Astrocyte (in vitro differentiated cells and primary cell): ENCODE results near the gene RBM38.

Experiments used
- CTCF ChIP-seq: IDR thresholded peaks from 2 replicates; pipeline ENCODE4 v1.5.1; 2011; ENCODE audit warnings: low read depth, mild to moderate bottlenecking, inconsistent platforms, low read length, moderate library complexity; ENCODE audit not compliant: insufficient read depth
- EZH2 ChIP-seq: IDR thresholded peaks from 2 replicates; pipeline ENCODE4 v1.6.1; 2012; ENCODE audit warnings: mild to moderate bottlenecking, low read length, inconsistent platforms; ENCODE audit not compliant: insufficient read depth

DNA sequence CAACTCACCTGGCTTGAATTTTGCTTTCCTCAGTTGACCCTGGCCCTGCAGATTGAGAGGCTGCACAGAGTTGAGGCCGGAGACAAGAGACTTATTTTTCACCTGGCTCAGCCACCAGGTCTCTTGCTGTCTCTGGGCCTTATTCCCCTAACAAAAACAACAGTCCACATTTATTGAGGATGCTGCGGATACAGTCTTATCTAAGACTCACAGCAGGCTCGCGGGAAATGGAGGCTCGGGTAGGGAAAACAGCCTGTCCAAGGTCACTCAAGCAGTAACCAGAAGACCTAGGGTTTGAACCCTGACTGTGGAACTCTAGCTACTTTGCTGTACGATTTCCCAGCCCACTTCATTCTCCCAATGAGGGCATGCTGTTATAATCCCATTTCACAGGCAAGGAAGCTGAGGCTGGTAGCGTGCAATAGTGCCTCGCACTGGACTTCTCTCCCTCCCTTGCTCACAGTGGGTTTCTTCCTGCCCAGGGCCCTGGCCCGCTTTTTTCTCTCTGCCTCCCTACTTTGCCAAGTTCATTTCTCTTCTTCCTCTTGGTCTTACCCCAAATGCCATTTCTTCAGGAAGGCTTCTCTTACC, 57.7 kb downstream of the RBM38 start:
- TF ChIP-seq CTCF (no peak), EZH2 (no peak)
